Urinary bladder (tissue), 4 donors: ENCODE results near the gene STN1. TPM values are rescaled to one million over a fixed set of nuclear protein-coding genes. Genes with fewer than 3 reads are reported as not detected.

ENCODE experiments used
- DNase-seq: peaks from one replicate; pipeline ENCODE4 v3.0.0-alpha.2; 2015; ENCODE audit errors: extremely low spot score
- H3K27ac ChIP-seq: one replicate; pipeline ENCODE4 v1.5.1; 2013; ENCODE audit warnings: low read depth, mild to moderate bottlenecking, moderate library complexity
- H3K36me3 ChIP-seq: one replicate; pipeline ENCODE4 v1.6.1; 2013; ENCODE audit warnings: mild to moderate bottlenecking, moderate library complexity; ENCODE audit not compliant: insufficient read depth
- H3K4me1 ChIP-seq: one replicate; pipeline ENCODE4 v1.6.1; 2013; ENCODE audit warnings: mild to moderate bottlenecking, moderate library complexity; ENCODE audit not compliant: insufficient read depth
- H3K4me3 ChIP-seq: one replicate; pipeline ENCODE4 v1.5.1; 2013; ENCODE audit warnings: low read depth, low read length
- WGBS: extraction: QIAGEN DNeasy Blood & Tissue Kit; methylation state at CpG from one replicate; pipeline ENCODE4 v1.1.7; 2013; 5-methylcytosine and 5-hydroxymethylcytosine counted together
- polyA plus RNA-seq: library from polyadenylated mRNA; stranded (reverse); fragments of 200-250 nt; gene quantifications from one replicate; pipeline ENCODE4 v1.2.3, GENCODE V29; 2013
- total RNA-seq: library from RNA; depleted of rRNA; stranded (reverse); fragments of >200 nt; gene quantifications from one replicate; pipeline ENCODE4 v1.2.3, GENCODE V29; 2014
- donor health status: healthy with polysubstance abuse.
- donor health status: healthy.

The STN1 gene
- 18.3 TPM for total RNA-seq
- 22.6 TPM for polyA plus RNA-seq

- Histone ChIP-seq H3K4me1 (peaks cover 2% of the 10 kb centered on the region), H3K27ac (peak within 1 kb of the TSS; percentile 85), H3K36me3 (no peaks in the 10 kb centered on the region), H3K4me3 (peak within 1 kb of the TSS; percentile 44)
- peak; percentile 90 for DNase-seq
- under 1% methylated on average over 53 of the region's 53 CpGs for WGBS
Observed at GRCh38 chr10:103918053-103918846, at the start of gene STN1. STN1 (minus strand) TSS chr10:103918184; CDS start chr10:103917594, 590 bp downstream.

DNA sequence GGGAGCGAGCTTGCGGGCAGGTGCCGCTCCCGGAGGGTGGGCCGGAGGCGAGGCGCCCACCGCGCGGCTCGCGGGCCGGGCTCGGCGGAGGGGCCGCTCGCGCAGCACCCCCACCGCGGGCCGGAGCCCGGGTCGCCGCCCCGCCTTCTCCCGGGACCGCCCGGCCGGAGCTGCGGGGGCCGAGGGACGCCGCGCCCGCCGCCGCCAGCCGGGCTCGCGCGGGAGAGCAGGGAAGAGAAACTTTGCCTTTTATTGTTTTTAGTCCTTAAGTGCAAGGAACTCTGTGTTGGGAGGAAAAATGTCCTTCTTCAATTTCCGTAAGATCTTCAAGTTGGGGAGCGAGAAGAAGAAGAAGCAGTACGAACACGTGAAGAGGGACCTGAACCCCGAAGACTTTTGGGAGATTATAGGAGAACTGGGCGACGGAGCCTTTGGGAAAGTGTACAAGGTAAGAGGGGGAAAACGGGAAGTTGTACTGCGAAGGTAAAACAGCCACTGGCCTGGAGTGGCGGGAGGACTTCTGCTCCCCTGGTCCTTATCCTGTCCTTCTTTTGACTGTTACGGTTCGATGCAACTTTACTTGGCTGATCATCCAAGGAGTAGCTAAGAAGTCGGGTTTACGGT is 49.6 kb upstream of the STN1 start:
- under 1% methylated on average over 55 of the region's 55 CpGs for WGBS
- Histone ChIP-seq H3K4me1 (no peaks in the 10 kb centered on the region), H3K27ac (peak overlapping the region; percentile 99), H3K4me3 (peak overlapping the region; percentile 95), H3K36me3 (no peaks in the 10 kb centered on the region)
- DNase-seq, result no peak

- H3K36me3 ChIP-seq, result no peaks in the 10 kb centered on the region
- no peaks in the 10 kb centered on the region for H3K4me1 ChIP-seq
- DNase-seq, result peak; percentile 53
- H3K4me3 ChIP-seq, result peak within 1 kb of the TSS; percentile 95
- WGBS, result under 1% methylated on average over 92 of the region's 92 CpGs
- peak within 1 kb of the TSS; percentile 99 for H3K27ac ChIP-seq
Observed at GRCh38 chr10:103966671-103967447, 48.9 kb upstream of the STN1 start, which contains the start of gene SLK. SLK (plus strand) TSS chr10:103967140; CDS start chr10:103967746, 606 bp downstream.

GRCh38 chr10:103960103-103960502 is 42.1 kb upstream of the STN1 start:
- WGBS, result 75% methylated on average over 3 of the region's 3 CpGs
- Histone ChIP-seq H3K36me3 (no peaks in the 10 kb centered on the region), H3K4me3 (no peak overlapping the region), H3K4me1 (no peaks in the 10 kb centered on the region), H3K27ac (no peak overlapping the region)
- no peak for DNase-seq

GRCh38 chr10:103958996-103959395 is 41.0 kb upstream of the STN1 start:
- Histone ChIP-seq H3K4me1 (no peaks in the 10 kb centered on the region), H3K27ac (no peak overlapping the region), H3K4me3 (no peak overlapping the region), H3K36me3 (no peaks in the 10 kb centered on the region)
- WGBS, result 92% methylated on average over 2 of the region's 2 CpGs
- no peak for DNase-seq

DNA sequence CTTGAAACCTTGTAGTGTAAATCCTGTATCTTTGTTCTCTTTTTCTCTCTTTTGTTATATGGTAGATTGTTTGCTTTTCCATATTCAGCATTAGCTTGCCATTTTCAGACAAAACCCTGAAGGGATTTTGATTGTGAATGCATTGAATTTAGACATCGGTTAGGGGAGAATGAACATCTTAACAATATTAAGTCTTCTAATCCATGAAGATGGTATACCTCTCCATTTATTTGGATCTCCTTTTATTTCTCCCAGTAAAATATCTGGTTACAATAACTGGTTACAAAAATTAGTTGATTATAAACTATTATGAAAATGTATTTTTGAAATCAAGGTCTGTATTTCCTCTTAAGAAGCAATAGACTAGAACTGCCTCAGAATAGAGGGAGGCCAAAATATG is 36.6 kb upstream of the STN1 start:
- no peak for DNase-seq
- no peak overlapping the region for H3K4me3 ChIP-seq
- 98% methylated on average over 1 of the region's 1 CpG for WGBS
- no peaks in the 10 kb centered on the region for H3K36me3 ChIP-seq
- no peaks in the 10 kb centered on the region for H3K4me1 ChIP-seq
- H3K27ac ChIP-seq, result no peak overlapping the region

DNA sequence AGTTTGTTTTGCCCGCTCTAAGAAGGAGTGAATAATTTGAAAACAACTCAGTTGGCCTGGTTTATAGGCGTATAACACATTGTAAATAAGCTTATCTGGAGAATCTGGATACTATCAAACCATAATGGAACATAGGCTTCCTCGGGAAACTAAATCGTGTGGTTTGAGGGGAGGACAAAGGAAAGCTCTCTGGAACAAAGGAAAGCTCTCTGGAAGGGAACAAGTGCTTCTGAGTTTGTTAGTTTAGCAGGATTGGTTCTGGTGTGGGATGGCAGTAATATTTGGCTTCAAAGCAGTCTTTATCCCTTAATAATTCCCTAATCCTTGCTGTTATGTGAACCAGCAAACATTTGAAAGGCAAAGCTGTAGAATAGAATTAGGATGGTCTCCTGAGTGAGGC is 34.0 kb upstream of the STN1 start:
- Histone ChIP-seq H3K4me3 (no peak overlapping the region), H3K4me1 (no peaks in the 10 kb centered on the region), H3K36me3 (no peaks in the 10 kb centered on the region), H3K27ac (no peak overlapping the region)
- 32% methylated on average over 4 of the region's 4 CpGs for WGBS
- no peak for DNase-seq

DNA sequence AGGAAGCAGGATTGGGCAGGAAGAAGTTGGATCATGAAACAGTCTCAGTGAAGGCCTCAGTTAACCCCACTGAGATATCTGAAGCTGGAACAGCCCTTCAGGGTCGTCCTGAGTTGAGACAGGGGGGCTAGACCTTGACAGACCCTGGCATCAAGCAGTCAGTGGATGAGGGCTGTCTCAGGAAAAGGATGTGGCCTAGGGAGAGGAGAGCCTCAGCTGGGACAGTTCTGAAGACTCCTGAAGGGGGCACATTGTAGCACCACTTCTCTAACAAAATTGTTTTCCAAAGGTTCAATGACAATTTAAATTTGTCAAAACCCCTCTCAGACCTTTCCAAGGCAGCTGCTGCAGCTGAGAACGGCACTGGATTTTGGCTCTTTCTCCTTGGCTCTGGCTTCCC is 33.2 kb upstream of the STN1 start:
- no peak overlapping the region for H3K4me3 ChIP-seq
- no peak for DNase-seq

GRCh38 chr10:103949728-103950127 is 31.7 kb upstream of the STN1 start:
- H3K4me3 ChIP-seq, result no peak overlapping the region
- no peak overlapping the region for H3K27ac ChIP-seq
- H3K36me3 ChIP-seq, result no peaks in the 10 kb centered on the region
- H3K4me1 ChIP-seq, result no peaks in the 10 kb centered on the region
- no peak for DNase-seq
- 73% methylated on average over 4 of the region's 4 CpGs for WGBS

More for the DNA sequence above, 33.2 kb upstream of the STN1 start:
- Histone ChIP-seq H3K36me3 (no peaks in the 10 kb centered on the region), H3K27ac (no peak overlapping the region), H3K4me1 (no peaks in the 10 kb centered on the region)
- 50% methylated on average over 2 of the region's 2 CpGs for WGBS

DNA sequence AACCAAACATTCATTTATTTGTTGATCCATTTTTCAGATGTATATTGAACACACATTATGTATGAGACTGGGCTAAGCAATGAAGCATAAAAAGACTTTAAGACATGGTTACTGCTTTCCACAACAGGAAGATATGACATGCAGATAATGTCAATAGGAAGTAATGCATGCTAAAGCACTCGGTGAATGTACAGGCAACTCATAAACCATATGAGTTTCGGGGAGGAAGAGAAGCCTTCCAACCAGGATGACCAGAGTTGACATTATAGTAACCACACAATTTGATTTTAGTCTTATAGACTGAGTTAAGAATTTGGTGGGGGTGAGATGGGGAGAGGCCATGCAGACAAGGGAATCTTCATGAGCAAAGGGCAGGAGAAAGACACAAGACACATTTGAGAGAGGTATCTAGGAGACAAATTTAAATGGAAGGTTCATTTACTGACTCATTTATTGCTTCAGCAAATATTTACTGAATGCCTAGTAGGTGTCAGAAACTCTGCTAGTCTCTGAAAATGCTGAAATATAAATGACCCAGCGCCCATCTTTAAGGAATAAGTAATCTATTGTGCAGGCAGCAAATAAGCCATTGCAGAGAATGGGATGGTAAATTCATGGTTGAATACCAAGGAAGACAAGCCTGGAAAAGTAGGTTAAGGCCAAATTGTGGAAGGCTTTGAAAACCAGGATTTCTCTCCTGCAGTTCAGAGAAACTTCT is 30.0 kb upstream of the STN1 start:
- no peaks in the 10 kb centered on the region for H3K4me1 ChIP-seq
- DNase-seq, result no peak
- H3K36me3 ChIP-seq, result no peaks in the 10 kb centered on the region
- 78% methylated on average over 3 of the region's 3 CpGs for WGBS
- H3K4me3 ChIP-seq, result no peak overlapping the region
- no peak overlapping the region for H3K27ac ChIP-seq

- 52% methylated on average over 2 of the region's 2 CpGs for WGBS
- Histone ChIP-seq H3K27ac (no peak overlapping the region), H3K4me1 (no peaks in the 10 kb centered on the region), H3K4me3 (no peak overlapping the region), H3K36me3 (no peaks in the 10 kb centered on the region)
- no peak for DNase-seq
Observed at GRCh38 chr10:103942866-103943265, 24.9 kb upstream of the STN1 start.

- Histone ChIP-seq H3K4me1 (no peaks in the 10 kb centered on the region), H3K4me3 (no peak overlapping the region), H3K27ac (no peak overlapping the region), H3K36me3 (no peaks in the 10 kb centered on the region)
- 51% methylated on average over 2 of the region's 2 CpGs for WGBS
- DNase-seq, result no peak
Observed at GRCh38 chr10:103941801-103942200, 23.8 kb upstream of the STN1 start.

DNA sequence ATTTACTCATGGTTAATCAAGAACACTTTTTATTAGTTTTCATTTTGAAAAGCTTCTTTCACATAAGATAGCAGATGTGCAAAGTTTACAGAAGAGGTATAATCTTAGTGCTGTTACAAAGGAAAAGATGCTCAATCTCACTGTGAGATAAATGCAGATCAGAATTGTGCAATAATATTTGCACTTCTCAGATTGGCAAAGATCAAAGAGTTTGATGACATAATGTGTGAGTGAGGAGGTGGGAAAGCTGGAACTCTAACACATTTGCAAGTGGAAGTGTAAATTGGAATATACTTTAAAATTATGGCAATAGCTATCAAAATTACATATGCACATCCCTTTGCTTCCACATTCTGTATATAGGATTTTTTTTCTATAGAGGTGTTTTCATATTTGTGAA is 21.5 kb upstream of the STN1 start:
- Histone ChIP-seq H3K4me3 (no peak overlapping the region), H3K36me3 (no peaks in the 10 kb centered on the region), H3K27ac (no peak overlapping the region), H3K4me1 (no peaks in the 10 kb centered on the region)
- DNase-seq, result no peak
